GM20000 (cell line): ENCODE results near the gene ZNF79.

Experiments used
- DNase-seq: peaks from one replicate; pipeline ENCODE4 v3.0.0; 2012; ENCODE audit warnings: low spot score
- CTCF ChIP-seq: IDR thresholded peaks from 2 replicates; pipeline ENCODE4 v1.5.1; 2012; ENCODE audit warnings: mild to moderate bottlenecking, control low read depth; ENCODE audit errors: extremely low read depth, missing control alignments

The ZNF79 gene

GRCh38 chr9:127450830-127451607, 26.8 kb downstream of the ZNF79 start, which contains the start of the genes LRSAM1 and RPL12:
Gene LRSAM1 (plus strand): TSS chr9:127451510. CDS start chr9:127454528, 3,018 bp downstream.
Gene RPL12 (minus strand): TSS chr9:127451406. CDS start chr9:127451317, 89 bp downstream.
- no peak for TF ChIP-seq CTCF

GRCh38 chr9:127451608-127451857, 27.4 kb downstream of the ZNF79 start:
- no peak for TF ChIP-seq CTCF
- DNase-seq, result no peak

More at GRCh38 chr9:127450830-127451607, 26.8 kb downstream of the ZNF79 start, which contains the start of the genes LRSAM1 and RPL12:
- peak; percentile 94 for DNase-seq

- DNase-seq, result peak; percentile 54
- TF ChIP-seq CTCF, result no peak
Measured at GRCh38 chr9:127451858-127452656, 27.9 kb downstream of the ZNF79 start.

GRCh38 chr9:127452691-127453090, 28.5 kb downstream of the ZNF79 start:
- TF ChIP-seq CTCF, result no peak
- no peak for DNase-seq

GRCh38 chr9:127455324-127455992, 31.3 kb downstream of the ZNF79 start:
- TF ChIP-seq CTCF, result no peak
- no peak for DNase-seq

GRCh38 chr9:127457191-127457878, 33.2 kb downstream of the ZNF79 start:
- TF ChIP-seq CTCF, result no peak
- no peak for DNase-seq

GRCh38 chr9:127458921-127459320, 34.7 kb downstream of the ZNF79 start:
- no peak for DNase-seq
- TF ChIP-seq CTCF, result no peak
